ENCODE data around the gene LRRC8B. TPM values are rescaled to one million over a fixed set of nuclear protein-coding genes. Genes with fewer than 3 reads are reported as not detected.

Gene LRRC8B
- total and polyA plus RNA-seq, 2 experiments from 2014 or later, result 0.32 to 0.54 TPM

GRCh38 chr1:89490389-89490788 is 34.2 kb upstream of the LRRC8B start:
- H3K9me2 ChIP-seq (ENCODE audit: insufficient read depth), result no peaks in the 10 kb centered on the region
- H2AFZ ChIP-seq, result no peak overlapping the region
- no peak overlapping the region for H3K4me3 ChIP-seq
- H3K9me3 ChIP-seq (ENCODE audit: low read depth), result no peaks in the 10 kb centered on the region
- no peaks in the 10 kb centered on the region for H3K79me2 ChIP-seq (ENCODE audit: insufficient read depth)
- H4K20me1 ChIP-seq (ENCODE audit: insufficient read depth), result no peaks in the 10 kb centered on the region
- H3K4me1 ChIP-seq (ENCODE audit: insufficient read depth), result no peaks in the 10 kb centered on the region
- no peaks in the 10 kb centered on the region for H3K27me3 ChIP-seq (replicated peaks; ENCODE audit: insufficient read depth)
- no peak for DNase-seq
- H3K4me2 ChIP-seq (ENCODE audit: unreplicated experiment), result no peak overlapping the region
- no peak for TF ChIP-seq EZH2phosphoT487 (IDR thresholded peaks at IDR 0.05; ENCODE audit: insufficient read depth, low read depth)
- no peak for TF ChIP-seq EZH2 (IDR thresholded peaks at IDR 0.05; ENCODE audit: insufficient read depth, poor library complexity, severe bottlenecking)
- H3K9ac ChIP-seq, result no peak overlapping the region
- 78 to 85% methylated on average over 3 of the region's 3 CpGs for WGBS, 2 experiments (ENCODE audit: low coverage in 1 of 2, low lambda C conversion rate in 2 of 2, missing lambda C conversion rate in 2 of 2)
- no peaks in the 10 kb centered on the region for H3K36me3 ChIP-seq (ENCODE audit: low read depth)
- H3K27ac ChIP-seq, result no peak overlapping the region
- no peaks in the 10 kb centered on the region for H3F3A ChIP-seq (ENCODE audit: insufficient read depth)
- in situ Hi-C loops (cut with MboI), result loop anchor here (25.0 kb wide), 1 partner anchor 97 kb away; no protein-coding TSS in a partner anchor

DNA sequence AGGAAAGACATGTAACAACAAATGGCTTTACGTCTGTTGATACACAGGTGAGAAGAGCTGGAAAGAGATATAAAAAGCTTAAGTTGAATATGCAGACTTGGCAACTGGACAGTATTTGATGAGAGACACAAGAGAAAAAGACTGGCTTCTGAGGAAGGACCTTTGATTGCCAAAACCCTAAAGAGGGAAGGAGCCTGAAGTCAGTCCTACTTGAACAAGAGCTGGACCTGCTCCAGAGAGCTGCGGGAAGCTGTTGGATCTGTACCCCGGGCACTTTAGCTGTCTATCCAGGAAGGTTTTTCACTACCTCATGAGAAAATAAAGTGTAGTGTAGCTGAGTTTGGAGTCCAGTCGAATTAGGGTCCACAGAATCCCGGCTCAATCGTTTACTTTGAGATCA is 25.3 kb upstream of the LRRC8B start:
- no peak overlapping the region for H3K4me2 ChIP-seq (ENCODE audit: unreplicated experiment)
- 51 to 53% methylated on average over 6 of the region's 6 CpGs for whole genome bisulfite sequencing, 2 experiments (ENCODE audit: low coverage in 1 of 2, low lambda C conversion rate in 2 of 2, missing lambda C conversion rate in 2 of 2)
- in situ Hi-C loops (cut with MboI), result loop anchor here (25.0 kb wide), 1 partner anchor 88 kb away; no protein-coding TSS in a partner anchor
- DNase-seq, result no peak
- no peak overlapping the region for H2AFZ ChIP-seq
- H3K36me3 ChIP-seq (ENCODE audit: low read depth), result no peaks in the 10 kb centered on the region
- no peaks in the 10 kb centered on the region for H4K20me1 ChIP-seq (ENCODE audit: insufficient read depth)
- no peaks in the 10 kb centered on the region for H3K79me2 ChIP-seq (ENCODE audit: insufficient read depth)
- H3K27ac ChIP-seq, result no peak overlapping the region
- no peaks in the 10 kb centered on the region for H3K9me2 ChIP-seq (ENCODE audit: insufficient read depth)
- no peaks in the 10 kb centered on the region for H3F3A ChIP-seq (ENCODE audit: insufficient read depth)
- H3K4me1 ChIP-seq (ENCODE audit: insufficient read depth), result no peaks in the 10 kb centered on the region
- H3K4me3 ChIP-seq, result no peak overlapping the region
- H3K27me3 ChIP-seq (replicated peaks; ENCODE audit: insufficient read depth), result 0 out of 2 replicates have a peak, but pooled peaks cover 12% of the 10 kb centered on the region
- TF ChIP-seq EZH2phosphoT487 (IDR thresholded peaks at IDR 0.05; ENCODE audit: insufficient read depth, low read depth) (no peak), EZH2 (IDR thresholded peaks at IDR 0.05; ENCODE audit: insufficient read depth, poor library complexity, severe bottlenecking) (no peak)
- H3K9me3 ChIP-seq (ENCODE audit: low read depth), result no peaks in the 10 kb centered on the region
- H3K9ac ChIP-seq, result no peak overlapping the region

DNA sequence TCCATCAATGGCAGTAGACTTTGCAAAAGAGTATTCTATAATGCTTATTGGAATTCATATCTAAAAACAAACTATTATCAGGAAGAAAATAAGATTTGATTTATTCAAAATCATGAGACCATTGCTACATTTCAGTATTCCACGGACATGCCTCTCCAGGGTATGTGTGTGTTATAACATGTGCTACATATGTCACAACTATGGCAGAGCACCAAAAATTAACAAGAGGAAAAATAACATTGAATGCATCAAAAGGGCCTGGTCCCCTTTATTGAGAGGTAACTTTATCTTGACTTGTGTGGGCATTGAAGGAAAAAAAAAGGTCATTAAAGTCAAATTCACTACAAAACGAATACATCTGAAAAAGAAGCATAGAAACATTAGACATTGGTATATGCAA is 22.6 kb upstream of the LRRC8B start:
- no peak for DNase-seq
- no peak overlapping the region for H3K4me3 ChIP-seq
- no peaks in the 10 kb centered on the region for H3K79me2 ChIP-seq (ENCODE audit: insufficient read depth)
- H4K20me1 ChIP-seq (ENCODE audit: insufficient read depth), result no peaks in the 10 kb centered on the region
- H3K36me3 ChIP-seq (ENCODE audit: low read depth), result no peaks in the 10 kb centered on the region
- no peak overlapping the region for H2AFZ ChIP-seq
- H3F3A ChIP-seq (ENCODE audit: insufficient read depth), result no peaks in the 10 kb centered on the region
- no peaks in the 10 kb centered on the region for H3K9me2 ChIP-seq (ENCODE audit: insufficient read depth)
- no peak overlapping the region for H3K9ac ChIP-seq
- no peaks in the 10 kb centered on the region for H3K4me1 ChIP-seq (ENCODE audit: insufficient read depth)
- H3K4me2 ChIP-seq (ENCODE audit: unreplicated experiment), result no peak overlapping the region
- no peaks in the 10 kb centered on the region for H3K9me3 ChIP-seq (ENCODE audit: low read depth)
- peaks cover 21% of the 10 kb centered on the region; the same call in 1 of the 2 replicates for H3K27me3 ChIP-seq (replicated peaks; ENCODE audit: insufficient read depth)
- in situ Hi-C loops (cut with MboI), result loop anchor here (25.0 kb wide), 1 partner anchor 260 kb away; no protein-coding TSS in a partner anchor
- TF ChIP-seq EZH2 (IDR thresholded peaks at IDR 0.05; ENCODE audit: insufficient read depth, poor library complexity, severe bottlenecking), result no peak
- TF ChIP-seq EZH2phosphoT487 (IDR thresholded peaks at IDR 0.05; ENCODE audit: insufficient read depth, low read depth), result no peak
- no peak overlapping the region for H3K27ac ChIP-seq
- WGBS, 2 experiments (ENCODE audit: low coverage in 1 of 2, low lambda C conversion rate in 2 of 2, missing lambda C conversion rate in 2 of 2), result 24 to 25% methylated on average over 2 of the region's 2 CpGs

DNA sequence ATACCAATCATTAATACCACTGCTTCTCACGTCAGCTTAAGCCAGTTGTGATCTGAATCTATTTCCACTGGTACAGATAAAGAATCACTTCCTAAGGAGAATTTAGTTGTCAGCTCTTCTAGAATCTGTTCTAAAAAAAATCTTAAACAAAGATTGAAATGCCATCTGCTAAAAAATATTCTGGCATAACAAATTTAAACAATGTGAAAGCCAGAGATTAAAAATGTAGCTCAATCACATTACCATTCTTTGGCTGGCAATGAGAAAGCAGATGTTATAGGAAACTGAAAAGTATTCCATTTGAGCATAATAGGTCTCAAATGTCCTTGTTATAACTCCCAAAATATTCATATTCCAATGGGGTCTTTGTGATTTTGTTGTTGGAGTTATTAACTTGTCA is 21.7 kb upstream of the LRRC8B start:
- no peak overlapping the region for H3K27ac ChIP-seq
- WGBS, 2 experiments (ENCODE audit: low coverage in 1 of 2, low lambda C conversion rate in 2 of 2, missing lambda C conversion rate in 2 of 2), result 12% methylated on average over 1 of the region's 1 CpG
- H4K20me1 ChIP-seq (ENCODE audit: insufficient read depth), result no peaks in the 10 kb centered on the region
- H3K9me3 ChIP-seq (ENCODE audit: low read depth), result no peaks in the 10 kb centered on the region
- H3K79me2 ChIP-seq (ENCODE audit: insufficient read depth), result no peaks in the 10 kb centered on the region
- H3K36me3 ChIP-seq (ENCODE audit: low read depth), result no peaks in the 10 kb centered on the region
- peaks cover 21% of the 10 kb centered on the region; the same call in 1 of the 2 replicates for H3K27me3 ChIP-seq (replicated peaks; ENCODE audit: insufficient read depth)
- no peaks in the 10 kb centered on the region for H3K9me2 ChIP-seq (ENCODE audit: insufficient read depth)
- H3K4me1 ChIP-seq (ENCODE audit: insufficient read depth), result no peaks in the 10 kb centered on the region
- TF ChIP-seq EZH2 (IDR thresholded peaks at IDR 0.05; ENCODE audit: insufficient read depth, poor library complexity, severe bottlenecking) (no peak), EZH2phosphoT487 (IDR thresholded peaks at IDR 0.05; ENCODE audit: insufficient read depth, low read depth) (no peak)
- no peak overlapping the region for H3K9ac ChIP-seq
- H3K4me3 ChIP-seq, result no peak overlapping the region
- H2AFZ ChIP-seq, result no peak overlapping the region
- no peak overlapping the region for H3K4me2 ChIP-seq (ENCODE audit: unreplicated experiment)
- no peaks in the 10 kb centered on the region for H3F3A ChIP-seq (ENCODE audit: insufficient read depth)
- in situ Hi-C loops (cut with MboI), result loop anchor here (25.0 kb wide), 1 partner anchor 259 kb away; no protein-coding TSS in a partner anchor
- no peak for DNase-seq

Data from GM23248 (cell line).